K562 (cell line): ENCODE results near the gene SMARCD2. TPM values are rescaled to one million over a fixed set of nuclear protein-coding genes. Genes with fewer than 3 reads are reported as not detected.
A peak's percentile ranks its signal among the peaks of the same experiment; 100 is the strongest.

Experiments used
- DLX4 ChIP-seq: fragments of 250-450 bp; sonication (Bioruptor Pico); IDR thresholded peaks from 2 replicates; pipeline ENCODE4 v1.6.1; 2021; ENCODE audit warnings: mild to moderate bottlenecking
- E4F1 ChIP-seq: fragments of 250-450 bp; sonication (Bioruptor Pico); IDR thresholded peaks from 2 replicates; pipeline ENCODE4 v1.5.0; 2021; ENCODE audit warnings: mild to moderate bottlenecking, borderline replicate concordance
- ETS2 ChIP-seq: IDR thresholded peaks from 2 replicates; pipeline ENCODE4 v1.6.1; 2016; ENCODE audit warnings: borderline replicate concordance, missing genetic modification characterization, mild to moderate bottlenecking, moderate library complexity, missing compliant biosample characterization; ENCODE audit not compliant: poor library complexity, severe bottlenecking
- FOXP1 ChIP-seq: sonication (generic); formaldehyde crosslinking; IDR thresholded peaks from 2 replicates; pipeline ENCODE4 v1.8.0; 2022; ENCODE audit warnings: mild to moderate bottlenecking, missing genetic modification reagents
- JUND ChIP-seq, 2 experiments: IDR thresholded peaks; 2 replicates in 1 of 2; 3 replicates in 1 of 2; pipeline ENCODE4 v1.6.1; 2011; ENCODE audit warnings: borderline replicate concordance in 2 of 2, low read depth in 2 of 2, low read length in 2 of 2, improper control_type of control experiment in 1 of 2, missing biosample characterization in 1 of 2, missing genetic modification characterization in 1 of 2, missing genetic modification reagents in 1 of 2
- MCM7 ChIP-seq, 2 experiments: fragments of 450-650 bp; IDR thresholded peaks; 2 replicates each; pipeline ENCODE4 v1.6.1; 2016 to 2018
- MLLT1 ChIP-seq, 2 experiments: fragments of 450-650 bp; IDR thresholded peaks; 2 replicates each; pipeline ENCODE4 v1.6.1; 2016
- NFIC ChIP-seq: fragments of 450-650 bp; IDR thresholded peaks from 2 replicates; pipeline ENCODE4 v1.6.1; 2017; ENCODE audit warnings: mild to moderate bottlenecking, inconsistent platforms
- POLR2G ChIP-seq: fragments of 200-400 bp; formaldehyde crosslinking; IDR thresholded peaks from 2 replicates; pipeline ENCODE4 v1.6.1; 2017; ENCODE audit warnings: low read depth, mild to moderate bottlenecking, antibody characterized with exemption, low read length, moderate library complexity
- RAD21 ChIP-seq, 2 experiments: fragments of 250-450 bp in 1 of 2; fragments of 450-650 bp in 1 of 2; sonication (Bioruptor Pico) in 1 of 2; formaldehyde crosslinking in 1 of 2; IDR thresholded peaks in 1 of 2; conservative IDR thresholded peaks in 1 of 2; 2 replicates each; pipeline versions ENCODE4 v1.4.0 to v1.8.0; 2020 to 2022; ENCODE audit warnings: mild to moderate bottlenecking in 2 of 2, moderate library complexity in 1 of 2
- RAD51 ChIP-seq: fragments of 450-650 bp; IDR thresholded peaks from 2 replicates; pipeline ENCODE4 v1.7.1; 2016; ENCODE audit warnings: low read depth, mild to moderate bottlenecking, borderline replicate concordance
- RNF219 ChIP-seq: fragments of 250-450 bp; sonication (Bioruptor Pico); IDR thresholded peaks from 2 replicates; pipeline ENCODE4 v1.5.0; 2022; ENCODE audit warnings: mild to moderate bottlenecking
- TCF7L2 ChIP-seq: fragments of 150-350 bp; IDR thresholded peaks from 2 replicates; pipeline ENCODE4 v1.6.1; 2016; ENCODE audit warnings: low read depth, mild to moderate bottlenecking, low read length, moderate library complexity
- TCFL5 ChIP-seq: fragments of 250-450 bp; sonication (Bioruptor Pico); conservative IDR thresholded peaks from 2 replicates; pipeline ENCODE4 v1.6.1; 2021; ENCODE audit warnings: mild to moderate bottlenecking, moderate library complexity, matching md5 sums
- TRIM24 ChIP-seq, 2 experiments: fragments of 450-650 bp; IDR thresholded peaks; 2 replicates each; pipeline ENCODE4 v1.6.1; 2016
- ZNF175 ChIP-seq: fragments of 200-800 bp; sonication (Bioruptor generic); IDR thresholded peaks from 2 replicates; pipeline ENCODE4 v1.6.1; 2016; ENCODE audit warnings: low read depth, mild to moderate bottlenecking, missing genetic modification characterization, missing compliant biosample characterization
- ZNF384 ChIP-seq: IDR thresholded peaks from 2 replicates; pipeline ENCODE4 v1.6.1; 2012; ENCODE audit warnings: low read depth, low read length, improper control_type of control experiment
- ZNF655 ChIP-seq: fragments of 250-450 bp; sonication (Bioruptor Pico); IDR thresholded peaks from 2 replicates; pipeline ENCODE4 v1.5.0; 2021
- polyA plus RNA-seq, 8 experiments: library from polyadenylated mRNA; depleted of rRNA in 4 of 8; stranded (reverse) in 5 of 8; unstranded in 3 of 8; fragments of >200 nt; fragmentation: Nextera tagmentation in 2 of 8; fragmentation: Illumina TruSeq in 1 of 8; extraction: Ambion mirVana in 2 of 8; extraction: Trizol in 1 of 8; gene quantifications; 2 replicates each; pipeline versions ENCODE4 v1.2.1 to v1.2.3, GENCODE V29; 2011 to 2014; ENCODE audit warnings: inconsistent platforms in 1 of 8, missing spikeins in 1 of 8
- total RNA-seq, 7 experiments: library from RNA; depleted of rRNA in 6 of 7; stranded (reverse); fragments of >200 nt in 6 of 7; fragmentation: Illumina TruSeq in 2 of 7; extraction: Trizol in 2 of 7; gene quantifications; 2 replicates each; pipeline versions ENCODE4 v1.2.1 to v1.2.3, GENCODE V29; 2011 to 2021; ENCODE audit warnings: low replicate concordance in 1 of 7

SMARCD2 gene
- total and polyA plus RNA-seq, 9 of the 15 experiments (the other 6 are each of a cell fraction or from before 2014, with no cell fraction given), result 1.7 to 114 (median 90.3) TPM

GRCh38 chr17:63842540-63843386 is at the start of gene SMARCD2 (continued):
- TF ChIP-seq ZNF655 (CRISPR knock-in tag), result no peak
- no peak for TF ChIP-seq E4F1 (CRISPR knock-in tag)
- no peak for TF ChIP-seq RNF219 (CRISPR knock-in tag)
- TF ChIP-seq TCFL5 (CRISPR knock-in tag), result no peak
- TF ChIP-seq TCF7L2, result no peak
- TF ChIP-seq JUND (IDR thresholded peaks at IDR 0.05; ENCODE audit: borderline replicate concordance, low read depth, low read length), result peak; percentile 82
- no peak; the same call in 2 of the 3 replicates for TF ChIP-seq JUND (tag; IDR thresholded peaks at IDR 0.05; ENCODE audit: borderline replicate concordance, low read depth, low read length)
- no peak for TF ChIP-seq DLX4
- peak; percentile 77 for TF ChIP-seq ZNF175 (CRISPR knock-in tag)
- TF ChIP-seq MCM7 (IDR thresholded peaks at IDR 0.05), result no peak
- peak; percentile 95 for TF ChIP-seq FOXP1 (CRISPR knock-in tag)
- TF ChIP-seq MLLT1 (IDR thresholded peaks at IDR 0.05), result peak in 1 of 2 experiments; percentile 69; a peak in 2 of 4 replicates
- peak in 1 of 2 experiments; percentile 18; a peak in 1 of 4 replicates for TF ChIP-seq RAD21 (CRISPR knock-in tag; conservative IDR thresholded peaks at IDR 0.05 in 1 of 2, IDR thresholded peaks at IDR 0.05 in 1 of 2)
- peak; percentile 65; the same call in 1 of the 2 replicates for TF ChIP-seq ZNF384
- TF ChIP-seq ETS2 (tag), result peak; percentile 69
- TF ChIP-seq NFIC, result peak; percentile 58
- 0 out of 2 replicates have a peak, but pooled peaks have one; percentile 27 for TF ChIP-seq RAD51
- TF ChIP-seq TRIM24 (IDR thresholded peaks at IDR 0.05), result peak; percentile 30 to 58; a peak in 2 of 4 replicates
- peak; percentile 90 for TF ChIP-seq POLR2G
